Fibroblast of gingiva (primary cell): Measurements from ENCODE around the gene STK38L.
"Not testable (repeated sequence)": the region's sequence is repeated elsewhere in the genome, so short reads cannot be mapped to it uniquely, and the experiment has no call there.

Experiments
- DNase-seq: peaks from one replicate; pipeline ENCODE4 v3.0.0-alpha.2; 2011; ENCODE audit warnings: low read depth

The STK38L gene

GRCh38 chr12:27226407-27226929 is 17.6 kb upstream of the STK38L start:
- DNase-seq: no peak

GRCh38 chr12:27229367-27229766 is 14.7 kb upstream of the STK38L start:
- no peak for DNase-seq

GRCh38 chr12:27231374-27231773 is 12.7 kb upstream of the STK38L start:
- DNase-seq: not testable (repeated sequence)

GRCh38 chr12:27233814-27234213 is 10.3 kb upstream of the STK38L start:
- no peak for DNase-seq

- DNase-seq: no peak
These were observed 7.6 kb upstream of the STK38L start for GRCh38 chr12:27236498-27236897.

GRCh38 chr12:27237790-27238771 is 6.0 kb upstream of the STK38L start:
- DNase-seq: no peak

GRCh38 chr12:27243006-27243405 is 1.1 kb upstream of the STK38L start:
- DNase-seq: no peak

- peak; percentile 49 for DNase-seq
These were observed 803 bp downstream of the STK38L start for GRCh38 chr12:27244689-27245488.

GRCh38 chr12:27246141-27246540 is 2.1 kb downstream of the STK38L start:
- no peak for DNase-seq

GRCh38 chr12:27246774-27247173 is 2.7 kb downstream of the STK38L start:
- no peak for DNase-seq

- DNase-seq: no peak
These were observed 8.8 kb downstream of the STK38L start for GRCh38 chr12:27252934-27253333.

GRCh38 chr12:27253347-27253746 is 9.3 kb downstream of the STK38L start:
- no peak for DNase-seq

- no peak for DNase-seq
These were observed 11.7 kb downstream of the STK38L start for GRCh38 chr12:27255806-27256205.

- DNase-seq: peak; percentile 29
These were observed 13.2 kb downstream of the STK38L start for GRCh38 chr12:27257104-27257843.

GRCh38 chr12:27260746-27261145 is 16.7 kb downstream of the STK38L start:
- peak; percentile 68 for DNase-seq

- no peak for DNase-seq
These were observed 17.8 kb downstream of the STK38L start for GRCh38 chr12:27261866-27262265.

GRCh38 chr12:27270148-27270547 is 26.1 kb downstream of the STK38L start:
- no peak for DNase-seq

GRCh38 chr12:27271206-27271605 is 27.1 kb downstream of the STK38L start:
- DNase-seq: no peak

GRCh38 chr12:27272373-27273028 is 28.4 kb downstream of the STK38L start:
- no peak for DNase-seq

- DNase-seq: no peak
These were observed 29.0 kb downstream of the STK38L start for GRCh38 chr12:27273114-27273513.

GRCh38 chr12:27274706-27275105 is 30.6 kb downstream of the STK38L start:
- no peak for DNase-seq
